Measurements from ENCODE around the gene GRID2.

DNA sequence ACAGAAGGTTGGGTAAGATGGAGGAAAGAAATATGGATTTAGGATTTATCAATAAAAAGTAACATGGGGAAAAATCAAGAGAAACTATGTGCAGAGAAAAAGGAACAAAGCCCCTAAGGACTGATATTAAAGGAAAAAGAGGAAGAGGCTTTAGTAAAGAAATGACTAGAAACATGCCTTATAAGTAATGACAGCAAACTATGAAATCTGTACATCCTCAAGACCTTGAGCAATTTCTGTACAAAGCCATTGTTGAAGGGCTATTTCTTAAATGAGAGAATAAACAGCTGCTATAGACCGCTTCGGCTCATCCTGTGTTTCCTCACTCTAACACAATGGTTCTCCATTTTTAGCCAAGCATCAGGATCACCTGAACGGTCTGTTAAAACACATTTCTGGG is 1344.5 kb downstream of the GRID2 start:
- TF ChIP-seq POLR2AphosphoS5 (IDR thresholded peaks at IDR 0.05; ENCODE audit: low read depth, low read length): no peak
- TF ChIP-seq TAF1 (IDR thresholded peaks at IDR 0.05; ENCODE audit: borderline replicate concordance, low read depth, low read length): no peak
- TF ChIP-seq POLR2A (IDR thresholded peaks at IDR 0.05; ENCODE audit: low read depth, low read length): no peak
